Activated CD8-positive, alpha-beta memory T cell treated with anti-CD3 and anti-CD28 coated beads, Interleukin-2, amount 50 U/mL, for 4 hours (primary cell): ENCODE results near the gene MOB1A.
"Not testable (repeated sequence)": the region's sequence is repeated elsewhere in the genome, so short reads cannot be mapped to it uniquely, and the experiment has no call there.

Experiments
- DNase-seq: peaks from one replicate; pipeline ENCODE4 v3.0.0-alpha.2; 2020

The MOB1A gene

GRCh38 chr2:74178211-74179062, at the start of gene MOB1A:
Gene MOB1A, minus strand, starts transcription at chr2:74178879. Its CDS starts 205 bp downstream, at chr2:74178674.
- DNase-seq = peak; percentile 97

- no peak for DNase-seq
Measured at GRCh38 chr2:74227646-74228045, 49.0 kb upstream of the MOB1A start.

- DNase-seq = no peak
Measured at GRCh38 chr2:74226648-74227213, 48.1 kb upstream of the MOB1A start.

- no peak for DNase-seq
Measured at GRCh38 chr2:74225698-74226459, 47.2 kb upstream of the MOB1A start.

GRCh38 chr2:74223941-74224770, 45.5 kb upstream of the MOB1A start:
- no peak for DNase-seq

DNA sequence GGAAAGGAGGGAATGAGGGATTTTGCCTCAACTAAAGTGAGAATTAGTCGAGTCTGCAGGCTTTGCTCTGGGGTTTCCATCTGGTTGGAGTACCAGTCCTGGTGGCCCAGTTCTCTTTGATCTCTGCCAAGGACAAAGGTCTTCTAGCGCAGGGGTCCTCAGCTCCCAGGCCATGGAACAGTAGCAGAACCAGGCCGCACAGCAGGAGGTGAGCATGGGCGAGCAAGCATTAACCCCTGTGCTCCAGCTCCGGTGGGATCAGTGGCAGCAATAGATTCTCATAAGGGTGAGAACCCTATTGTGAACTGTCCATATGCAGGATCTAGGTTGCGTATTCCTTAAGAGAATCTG, 43.6 kb upstream of the MOB1A start:
- DNase-seq = no peak

DNA sequence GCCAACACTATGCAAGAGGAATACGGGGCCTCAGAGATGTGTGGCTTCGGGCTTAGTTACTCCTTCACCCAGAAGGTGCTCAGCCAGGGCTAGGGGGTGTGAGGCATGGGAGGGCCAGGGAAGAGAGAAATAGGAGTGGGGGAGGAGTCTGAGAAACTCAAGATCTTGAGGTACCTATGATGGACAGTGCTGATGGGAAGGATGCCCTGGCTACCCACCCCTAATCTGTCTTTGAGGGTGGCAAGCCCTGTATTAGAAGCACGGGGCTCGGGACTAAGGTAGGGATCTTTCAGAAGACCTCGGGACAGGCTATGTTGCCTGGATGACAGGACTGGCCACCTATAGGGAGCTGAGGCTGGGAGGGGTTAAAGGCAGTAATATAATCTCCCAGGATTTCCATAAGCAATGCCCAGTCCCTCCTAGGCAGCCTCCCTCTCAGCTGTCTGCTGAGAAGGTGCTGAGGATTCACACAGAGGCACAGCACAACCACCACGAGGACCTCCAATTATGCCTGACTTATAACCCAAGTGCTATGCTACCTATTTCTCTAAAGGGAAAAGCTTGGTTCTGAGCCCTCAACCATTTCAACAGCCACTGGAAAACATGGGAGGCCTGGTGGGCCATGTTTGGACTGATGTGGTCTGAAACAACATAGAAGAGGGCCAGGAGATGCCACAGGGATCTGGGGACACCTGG, 43.1 kb upstream of the MOB1A start:
- no peak for DNase-seq

DNA sequence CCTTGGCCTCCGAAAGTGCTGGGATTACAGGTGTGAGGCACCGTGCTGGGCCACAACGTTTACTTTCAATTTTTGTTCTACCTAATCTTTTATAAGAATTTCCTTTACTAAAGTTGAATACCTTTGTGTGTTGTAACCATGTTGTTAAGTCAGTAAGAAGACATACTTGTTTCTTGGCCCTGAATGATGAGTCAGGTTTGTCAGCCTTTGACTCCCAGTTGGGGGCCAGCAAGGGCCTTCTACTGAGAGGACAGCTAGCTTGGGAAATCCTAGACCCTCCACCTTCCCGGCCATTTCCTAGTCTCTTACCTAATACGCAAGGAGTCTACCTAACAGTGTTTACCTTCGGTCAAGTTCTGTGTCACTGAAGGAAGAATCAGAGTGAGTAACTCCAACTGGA, 42.4 kb upstream of the MOB1A start:
- no peak for DNase-seq

DNA sequence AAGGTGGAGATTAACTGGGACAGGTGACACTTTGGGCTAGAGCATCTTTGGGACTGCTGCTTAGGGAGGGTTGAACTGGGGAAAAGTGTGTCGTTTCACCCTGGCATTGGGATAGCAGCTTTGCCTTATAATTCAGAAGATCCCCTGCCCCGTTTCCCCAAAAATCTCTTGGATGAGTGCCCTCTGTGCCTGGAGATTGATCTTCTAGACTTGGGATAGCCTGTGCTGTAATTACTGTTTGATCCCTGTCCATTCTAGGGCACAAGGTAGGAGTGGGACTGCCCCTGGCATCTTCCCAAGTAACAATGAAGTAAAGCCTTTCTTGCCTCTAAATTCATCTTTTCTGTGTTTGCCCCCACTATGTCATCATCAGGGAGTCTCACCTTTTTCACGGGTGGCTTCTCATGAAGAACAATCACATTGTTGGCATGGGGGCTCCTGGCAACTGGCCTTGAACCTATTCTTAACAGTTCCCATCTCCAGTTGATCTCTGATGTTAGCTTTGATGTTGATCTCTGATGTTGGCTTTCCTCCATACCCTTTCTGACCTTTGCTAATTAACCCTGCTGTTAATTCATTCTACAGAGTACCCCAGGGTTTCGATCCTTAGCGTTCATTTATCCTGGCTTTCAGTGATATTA, 41.3 kb upstream of the MOB1A start:
- no peak for DNase-seq

DNA sequence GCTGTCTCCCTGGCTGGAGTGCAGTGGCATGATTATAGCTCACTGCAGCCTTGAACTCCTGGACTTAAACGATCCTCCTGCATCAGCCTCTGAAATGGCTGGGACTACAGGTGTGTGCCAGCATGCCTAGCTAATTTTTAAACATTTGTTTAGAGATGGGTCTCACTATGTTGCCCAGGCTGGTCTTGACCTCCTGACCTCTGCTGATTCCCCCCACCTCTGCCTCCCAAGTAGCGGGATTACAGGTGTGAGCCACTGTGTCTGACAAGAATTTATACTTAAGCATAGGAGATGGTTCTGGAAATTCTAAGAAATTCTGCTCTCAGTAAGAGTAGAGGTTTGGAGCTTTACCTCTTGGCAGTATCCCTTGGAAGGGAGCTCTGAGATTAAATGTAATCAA, 38.0 kb upstream of the MOB1A start:
- no peak for DNase-seq

DNA sequence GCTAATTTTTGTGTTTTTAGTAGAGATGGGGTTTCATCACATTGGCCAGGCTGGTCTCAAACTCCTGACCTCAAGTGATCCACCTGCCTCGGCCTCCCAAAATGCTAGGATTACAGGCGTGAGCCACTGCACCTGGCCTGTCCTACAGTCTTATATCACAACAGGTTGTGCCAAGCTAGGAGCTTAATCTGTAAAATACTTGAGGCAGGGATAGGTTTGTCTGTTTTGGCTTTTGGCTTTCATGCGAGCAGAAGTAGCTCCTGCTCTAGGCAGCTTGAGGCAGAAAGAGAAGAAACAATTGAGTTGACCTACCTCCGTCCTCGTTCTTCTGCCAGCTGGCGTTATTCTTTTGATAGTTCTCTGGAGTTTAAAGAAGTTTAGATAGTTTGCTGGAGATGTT, 37.1 kb upstream of the MOB1A start:
- not testable (repeated sequence) for DNase-seq

DNA sequence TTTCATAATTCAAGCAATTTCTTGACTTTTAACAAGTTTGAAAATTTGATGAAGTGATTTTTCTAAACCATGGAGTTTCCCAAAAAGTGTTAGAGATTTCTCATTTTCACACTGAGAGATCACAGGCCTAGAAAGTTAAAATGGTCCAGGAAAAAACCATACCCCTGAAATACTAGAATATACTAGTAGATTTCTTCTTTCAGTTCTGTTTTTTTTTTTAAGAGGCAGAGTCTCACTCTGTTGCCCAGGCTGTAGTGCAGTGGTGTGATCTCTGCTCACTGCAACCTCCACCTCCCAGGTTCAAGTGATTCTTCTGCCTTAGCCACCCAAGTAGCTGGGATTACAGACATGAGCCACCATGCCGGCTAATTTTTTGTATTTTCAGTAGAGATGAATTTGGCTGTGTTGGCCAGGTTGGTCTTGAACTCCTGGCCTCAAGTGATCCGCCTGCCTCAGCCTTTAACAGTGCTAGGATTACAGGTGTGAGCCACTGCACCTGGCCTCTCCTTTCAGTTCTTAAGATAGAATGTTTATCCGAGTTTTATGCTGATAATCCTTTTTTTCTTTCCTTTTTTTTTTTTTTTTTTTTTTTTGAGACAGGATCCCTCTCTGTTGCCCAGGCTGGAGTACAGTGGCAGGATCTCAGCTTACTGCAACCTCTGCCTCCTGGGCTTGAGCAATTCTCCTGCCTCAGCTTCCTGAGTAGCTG, 34.2 kb upstream of the MOB1A start:
- no peak for DNase-seq

GRCh38 chr2:74206180-74206688, 27.6 kb upstream of the MOB1A start:
- DNase-seq = no peak

GRCh38 chr2:74205596-74205995, 26.9 kb upstream of the MOB1A start:
- DNase-seq = no peak

DNA sequence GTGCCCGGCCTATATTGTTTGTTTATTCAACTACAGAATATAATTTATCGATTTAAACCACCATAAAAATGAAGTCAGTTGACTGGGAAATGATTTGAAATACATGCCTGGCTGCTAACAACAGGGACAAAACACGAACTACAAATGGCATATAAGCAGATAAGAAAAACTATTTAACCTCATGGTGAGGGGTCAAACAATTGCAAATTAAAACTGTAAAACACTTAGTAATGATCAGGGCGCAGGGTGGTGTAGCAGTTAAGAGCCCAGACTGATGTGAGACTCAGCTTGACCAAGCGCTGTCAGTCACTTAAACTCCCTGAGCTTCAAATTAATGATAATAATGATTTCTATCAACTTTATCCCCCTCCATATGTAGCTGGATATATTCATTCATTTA, 26.4 kb upstream of the MOB1A start:
- DNase-seq = no peak

- DNase-seq = no peak
Measured at GRCh38 chr2:74204436-74204835, 25.8 kb upstream of the MOB1A start.

- DNase-seq = no peak
Measured at GRCh38 chr2:74201596-74201995, 22.9 kb upstream of the MOB1A start.

GRCh38 chr2:74201196-74201595, 22.5 kb upstream of the MOB1A start:
- DNase-seq = no peak

- no peak for DNase-seq
Measured at GRCh38 chr2:74199871-74200305, 21.2 kb upstream of the MOB1A start.

DNA sequence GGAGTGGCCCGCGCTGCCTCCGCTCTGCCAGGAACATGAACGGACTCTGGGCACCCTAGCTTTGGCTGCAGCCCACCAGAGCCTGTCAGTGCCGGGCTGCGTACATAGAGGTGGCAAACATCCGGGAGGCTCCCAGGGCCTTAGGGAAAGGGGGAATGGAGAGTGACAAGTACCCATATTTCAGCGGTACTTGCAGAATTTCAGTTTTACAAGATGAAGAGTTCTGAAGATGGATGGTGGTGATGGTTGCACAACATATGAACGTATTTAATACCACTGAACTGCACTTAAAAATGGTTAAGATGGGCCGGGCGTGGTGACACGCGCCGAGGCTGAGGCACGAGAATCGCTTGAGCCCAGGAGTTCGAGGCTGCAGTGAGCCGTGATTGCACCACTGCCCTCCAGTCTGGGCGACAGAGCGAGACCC, 20.6 kb upstream of the MOB1A start:
- no peak for DNase-seq
